NCI-H524 (cell line): ENCODE measurements around the gene RGS6.
A peak's percentile ranks its signal among the peaks of the same experiment; 100 is the strongest.

Source experiments
- DNase-seq, 2 experiments: peaks; one replicate each; lab custom pipeline; 2025; lab: John Stamatoyannopoulos, UW

Gene RGS6

DNA sequence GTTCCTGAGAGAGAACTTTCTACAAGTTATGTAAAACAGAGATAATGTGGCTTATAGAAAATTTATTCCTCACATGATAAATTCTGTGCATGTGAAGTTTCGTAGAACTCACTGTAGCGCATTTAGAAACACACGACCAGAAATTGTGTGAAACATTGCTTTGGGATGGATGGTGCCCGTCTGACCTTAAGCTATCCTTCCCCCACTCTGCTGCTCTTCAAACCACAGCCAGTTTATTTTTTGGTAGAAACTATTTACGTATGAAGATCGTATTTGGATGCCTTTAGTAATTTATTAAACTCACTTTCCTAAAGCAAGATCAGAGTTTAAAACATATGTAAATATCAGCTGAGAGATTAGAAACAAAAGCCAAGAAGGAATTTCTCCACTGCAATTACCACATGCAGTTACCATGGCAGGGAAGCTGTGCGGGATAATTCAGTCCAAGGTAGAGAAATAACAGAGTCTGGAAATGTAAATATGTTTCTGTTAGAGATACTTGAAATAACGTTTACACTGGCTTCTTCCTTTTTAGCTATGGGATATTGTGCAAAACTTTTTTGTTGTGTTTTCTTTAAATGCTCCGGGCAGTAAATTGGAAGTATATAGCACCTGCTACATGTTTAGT is 382.7 kb downstream of the RGS6 start:
- DNase-seq = no peak

DNA sequence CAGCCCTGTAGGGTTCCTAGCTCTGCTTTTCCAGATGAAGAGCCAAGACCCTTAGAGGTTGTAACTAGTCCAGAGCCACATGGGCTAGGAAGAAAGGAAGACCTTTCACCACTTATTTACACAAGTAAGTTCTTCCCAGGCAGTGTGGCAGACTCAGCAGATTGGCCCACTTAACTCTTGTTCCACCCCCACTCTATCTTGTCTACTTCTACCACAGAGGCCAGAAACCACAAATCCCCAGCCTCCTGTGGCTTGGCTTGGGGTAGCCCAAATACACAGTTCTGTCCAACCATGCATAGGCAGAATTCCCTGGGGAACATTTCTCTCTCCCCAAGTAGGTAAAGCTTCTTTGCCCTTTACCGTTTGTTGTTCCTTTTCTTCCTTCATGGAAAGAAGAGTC is 383.5 kb downstream of the RGS6 start:
- DNase-seq = no peak

- DNase-seq = no peak
These were observed 386.4 kb downstream of the RGS6 start for GRCh38 chr14:72318648-72319047.

DNA sequence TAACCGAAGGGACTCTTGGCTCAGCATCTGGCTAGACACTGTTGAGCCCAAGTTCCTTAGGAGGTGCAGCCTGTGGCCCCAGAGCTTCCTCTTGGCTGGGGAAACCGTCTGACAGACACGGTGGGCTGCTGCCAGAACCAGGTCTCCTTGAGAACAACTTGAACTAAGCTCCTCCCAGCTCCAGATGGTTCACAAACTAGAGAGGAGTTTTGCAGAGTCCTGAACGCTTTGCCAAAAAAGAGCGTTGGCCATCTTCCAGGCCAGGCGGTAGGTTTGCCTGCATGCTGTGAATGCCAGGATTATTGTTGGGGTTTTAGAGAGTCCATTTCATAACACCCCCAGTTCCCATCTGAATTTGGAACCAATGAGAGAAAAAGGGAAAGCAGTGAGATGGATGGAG is 399.8 kb downstream of the RGS6 start:
- peak; percentile 99 to 100 for DNase-seq

GRCh38 chr14:72332871-72333270 is 400.6 kb downstream of the RGS6 start:
- DNase-seq = peak; percentile 51 to 59

- DNase-seq = no peak
These were observed 401.1 kb downstream of the RGS6 start for GRCh38 chr14:72333357-72333756.

DNA sequence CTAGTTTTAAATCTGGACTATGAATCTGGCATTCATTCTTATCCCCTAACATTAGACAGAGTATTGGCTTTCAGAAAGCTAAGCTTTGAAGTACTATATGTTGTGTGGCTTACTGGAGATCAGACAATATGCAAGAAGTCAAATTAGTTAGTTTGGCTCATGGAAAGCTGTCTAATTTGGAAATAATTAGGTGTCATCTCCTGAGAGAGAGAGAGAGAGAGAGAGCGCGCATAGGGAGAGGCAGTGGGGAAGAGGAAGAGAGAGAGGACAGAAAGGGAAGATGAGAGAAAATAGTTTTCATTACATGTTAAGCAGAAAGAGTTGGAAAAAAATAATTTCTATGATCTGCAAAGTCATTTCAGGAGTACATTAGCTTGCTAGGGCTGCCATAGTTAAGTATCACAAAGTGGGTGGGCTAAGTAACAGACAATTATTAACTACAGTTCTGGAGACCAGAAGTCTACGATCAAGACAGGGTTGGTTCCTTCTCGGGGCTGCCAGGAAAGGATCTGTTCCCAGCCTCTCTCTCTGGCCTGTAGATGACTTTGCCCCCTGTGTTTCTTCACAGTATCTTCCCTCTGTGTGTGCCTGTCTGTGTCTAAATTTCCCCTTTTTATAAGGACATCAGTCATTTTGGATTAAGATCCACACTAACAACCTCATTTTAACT is 404.2 kb downstream of the RGS6 start:
- no peak for DNase-seq

- DNase-seq = no peak
These were observed 409.0 kb downstream of the RGS6 start for GRCh38 chr14:72341237-72341636.

GRCh38 chr14:72341686-72342085 is 409.5 kb downstream of the RGS6 start:
- no peak for DNase-seq

GRCh38 chr14:72347118-72347517 is 414.9 kb downstream of the RGS6 start:
- DNase-seq = no peak

- no peak for DNase-seq
These were observed 418.0 kb downstream of the RGS6 start for GRCh38 chr14:72350215-72350614.

GRCh38 chr14:72352012-72352411 is 419.8 kb downstream of the RGS6 start:
- no peak for DNase-seq

DNA sequence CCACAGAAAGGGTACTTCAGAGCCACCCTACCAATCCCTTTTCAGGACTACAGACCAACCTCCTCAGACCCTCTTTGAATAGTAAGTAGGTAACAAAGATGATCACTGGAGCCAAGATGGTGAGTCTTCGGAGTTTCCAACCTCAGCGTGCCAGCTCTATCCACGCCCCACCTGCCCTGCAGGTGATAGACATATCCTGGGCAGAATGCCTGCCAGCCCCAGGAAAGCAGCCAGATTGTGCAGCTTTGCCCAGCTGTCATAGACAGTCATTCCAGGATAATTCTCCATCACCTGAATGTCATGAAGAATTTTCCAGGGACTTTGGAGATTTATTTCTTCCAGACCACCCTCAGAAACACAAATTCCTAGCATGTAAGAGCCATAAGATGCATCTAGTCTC is 434.4 kb downstream of the RGS6 start:
- no peak for DNase-seq

DNA sequence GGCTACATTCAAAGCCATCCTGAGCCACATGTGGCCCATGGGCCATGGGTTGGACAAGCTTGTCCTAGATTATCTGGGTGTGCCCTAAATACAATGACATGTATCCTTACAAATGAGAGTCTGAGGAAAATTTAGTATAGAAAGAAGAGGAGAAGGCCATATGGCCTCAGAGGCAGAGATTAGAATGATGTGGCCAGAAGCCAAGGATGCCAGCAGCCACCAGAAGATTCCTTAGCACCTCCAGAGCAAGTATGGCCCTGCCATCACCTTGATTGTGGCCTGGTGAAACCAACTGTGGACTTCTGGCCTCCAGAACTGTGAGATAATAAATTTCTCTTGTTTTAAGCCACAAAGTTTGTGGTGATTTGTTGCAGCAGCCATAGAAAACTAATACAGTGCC is 436.9 kb downstream of the RGS6 start:
- DNase-seq = no peak

- DNase-seq = no peak
These were observed 444.8 kb downstream of the RGS6 start for GRCh38 chr14:72377016-72377415.

DNA sequence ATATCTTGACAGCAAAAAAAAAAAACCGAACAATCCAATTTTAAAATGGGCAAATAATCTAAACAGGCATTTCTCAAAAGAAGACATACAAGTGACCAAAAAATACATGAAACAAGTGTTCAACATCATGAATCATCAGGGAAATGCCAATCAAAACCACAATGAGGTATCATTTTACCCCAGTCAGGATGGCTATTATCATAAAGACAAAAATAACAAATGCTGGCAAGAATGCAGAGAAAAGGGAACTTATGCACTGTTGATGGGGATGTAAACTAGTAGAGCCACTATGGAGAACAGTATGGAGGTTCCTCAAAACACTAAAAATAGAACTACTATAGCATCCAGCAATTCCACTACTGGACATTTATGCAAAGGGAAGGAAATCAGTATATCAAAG is 448.2 kb downstream of the RGS6 start:
- DNase-seq = no peak

DNA sequence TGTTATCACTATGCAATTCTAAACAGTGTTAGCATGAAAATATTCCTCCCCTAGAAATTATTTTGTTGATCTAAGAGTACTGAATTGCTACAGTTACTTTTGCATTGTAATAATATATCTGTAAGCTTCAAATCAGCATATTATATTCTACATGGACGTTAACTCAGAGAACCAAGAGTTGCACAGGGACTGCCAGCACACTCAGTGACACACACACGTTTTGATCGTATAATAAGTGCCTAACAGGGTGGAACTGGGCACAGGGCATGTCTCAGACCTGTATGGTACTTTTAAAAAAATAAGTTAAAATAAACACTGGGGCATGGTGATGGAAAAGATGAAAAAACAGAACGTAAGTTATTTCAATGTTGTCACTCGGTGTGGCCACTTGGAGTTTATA is 451.6 kb downstream of the RGS6 start:
- peak in 1 of 2 experiments; percentile 14 for DNase-seq

DNA sequence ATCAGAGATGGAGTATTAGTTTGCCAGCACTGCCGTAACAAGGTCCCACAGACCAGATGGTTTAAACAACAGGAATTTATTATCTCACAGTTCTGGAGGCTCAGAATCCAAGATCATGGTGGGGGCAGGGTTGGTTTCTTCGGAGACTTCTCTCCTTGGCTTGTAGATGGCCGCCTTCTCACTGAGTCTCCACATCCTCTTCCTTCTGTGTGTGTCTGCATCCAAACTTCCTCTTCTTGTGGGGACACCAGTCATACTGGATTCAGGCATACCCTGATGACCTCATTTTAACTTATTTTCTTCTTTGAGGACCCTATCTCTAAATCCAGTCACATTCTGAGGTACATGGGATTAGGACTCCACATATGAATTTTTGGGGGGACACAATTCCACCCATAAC is 455.5 kb downstream of the RGS6 start:
- DNase-seq = no peak

DNA sequence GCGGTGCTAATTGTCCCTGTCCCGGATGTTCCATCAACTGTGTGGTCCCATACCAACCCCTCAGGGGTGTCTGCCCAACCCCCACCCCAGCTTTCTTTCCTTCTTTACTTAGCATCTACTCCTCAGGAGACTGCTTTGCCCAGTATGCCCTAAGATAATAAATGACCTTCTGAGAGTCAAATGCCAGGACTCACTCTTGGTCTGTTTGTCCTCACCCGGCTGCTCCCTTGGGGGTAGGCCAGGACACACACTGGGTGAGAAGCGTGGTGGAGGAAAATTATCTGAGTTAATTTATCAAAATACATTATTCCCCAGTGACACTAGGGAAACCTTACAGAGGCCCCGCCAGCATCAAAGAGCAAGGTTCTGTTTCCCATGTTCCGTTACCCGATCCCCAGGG is 457.0 kb downstream of the RGS6 start:
- DNase-seq = no peak

GRCh38 chr14:72401101-72401625 is 468.9 kb downstream of the RGS6 start:
- DNase-seq = no peak

DNA sequence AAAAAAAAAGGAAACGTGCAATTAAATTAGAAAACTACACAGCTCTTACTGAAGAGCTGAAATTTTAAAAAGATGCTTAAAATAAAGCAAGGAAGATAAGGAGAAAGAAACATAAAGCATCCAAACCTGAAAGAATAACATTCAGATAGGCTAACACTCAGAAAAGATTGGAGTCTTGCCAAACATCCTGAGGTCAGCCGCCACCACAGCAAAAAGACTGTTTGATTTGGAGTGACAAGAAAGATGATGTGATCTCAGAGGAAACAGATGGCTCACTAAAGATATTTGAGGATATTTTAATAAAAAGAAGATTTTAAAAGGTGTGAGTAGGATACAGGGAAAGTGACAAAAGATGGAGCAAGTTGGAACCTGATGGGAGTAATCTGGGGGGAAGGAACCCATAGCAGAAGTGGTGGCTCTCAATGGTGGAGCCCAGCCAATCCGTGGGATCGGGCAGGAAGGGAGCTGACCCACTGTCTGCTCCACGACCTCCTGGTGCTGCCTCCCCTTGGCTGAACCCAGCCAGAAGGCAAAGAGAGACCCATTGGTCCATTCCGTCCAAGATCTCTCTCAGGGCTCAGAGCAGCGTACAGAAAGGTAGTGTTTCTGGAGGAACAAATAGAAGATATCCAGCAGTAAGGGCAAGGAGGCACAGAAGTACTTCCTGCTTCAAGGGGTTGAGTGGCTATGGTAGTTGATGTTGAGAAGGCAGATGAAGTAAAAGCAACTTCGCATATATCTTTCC is 469.6 kb downstream of the RGS6 start:
- no peak for DNase-seq

GRCh38 chr14:72402377-72402772 is 470.1 kb downstream of the RGS6 start:
- no peak for DNase-seq

DNA sequence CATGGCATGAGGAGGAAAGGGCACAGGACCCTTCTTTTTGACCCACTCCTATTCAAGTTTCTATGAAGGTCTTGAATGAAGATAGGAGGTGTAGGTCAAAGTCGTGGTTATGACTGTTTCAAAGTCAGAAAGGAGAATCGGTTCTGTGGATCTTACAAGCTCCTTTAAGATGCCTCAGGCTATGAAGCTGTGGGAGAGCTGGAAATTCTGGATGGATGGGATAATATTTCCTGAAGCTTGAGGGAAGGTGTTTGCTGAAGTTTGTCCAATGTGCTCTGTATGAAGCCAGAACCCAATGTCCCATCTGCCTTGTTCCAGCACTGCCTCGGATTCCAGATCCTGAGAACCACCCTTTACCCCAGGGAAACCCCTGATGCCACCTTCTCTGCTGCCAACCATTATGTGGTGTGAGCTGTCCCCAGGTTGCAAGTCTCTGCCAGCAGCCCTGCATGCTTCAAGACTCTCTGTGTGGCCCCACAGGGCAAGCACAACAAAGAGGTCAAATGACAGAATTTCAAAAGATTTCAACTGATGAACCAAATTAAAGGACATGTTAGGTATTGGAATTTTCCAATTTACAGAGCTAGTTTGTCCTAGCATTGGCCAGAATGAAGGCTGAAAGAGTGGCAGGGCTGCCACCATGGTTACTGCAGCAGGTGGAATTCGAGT is 472.0 kb downstream of the RGS6 start:
- no peak for DNase-seq
